Measurements from ENCODE around the gene KRTAP10-1.
A peak's percentile ranks its signal among the peaks of the same experiment; 100 is the strongest.
"Not testable (repeated sequence)": the region's sequence is repeated elsewhere in the genome, so short reads cannot be mapped to it uniquely, and the experiment has no call there.

The KRTAP10-1 gene

GRCh38 chr21:44569861-44570517 is 30.0 kb upstream of the KRTAP10-1 start:
- no peak for DNase-seq

GRCh38 chr21:44568667-44569556 is 28.9 kb upstream of the KRTAP10-1 start:
- no peak for DNase-seq

- no peak for DNase-seq
Measured at GRCh38 chr21:44568261-44568660, 28.3 kb upstream of the KRTAP10-1 start.

- no peak for DNase-seq
Measured at GRCh38 chr21:44567481-44568171, 27.6 kb upstream of the KRTAP10-1 start.

GRCh38 chr21:44566403-44566802 is 26.4 kb upstream of the KRTAP10-1 start:
- DNase-seq = peak; percentile 8

- DNase-seq = no peak
Measured at GRCh38 chr21:44564886-44565598, 25.0 kb upstream of the KRTAP10-1 start.

- DNase-seq = no peak
Measured at GRCh38 chr21:44564099-44564498, 24.1 kb upstream of the KRTAP10-1 start.

GRCh38 chr21:44558695-44559094 is 18.7 kb upstream of the KRTAP10-1 start, which contains the start of gene KRTAP10-3:
KRTAP10-3 (minus strand) TSS chr21:44558795; CDS start chr21:44558715, 80 bp downstream.
- DNase-seq = no peak

DNA sequence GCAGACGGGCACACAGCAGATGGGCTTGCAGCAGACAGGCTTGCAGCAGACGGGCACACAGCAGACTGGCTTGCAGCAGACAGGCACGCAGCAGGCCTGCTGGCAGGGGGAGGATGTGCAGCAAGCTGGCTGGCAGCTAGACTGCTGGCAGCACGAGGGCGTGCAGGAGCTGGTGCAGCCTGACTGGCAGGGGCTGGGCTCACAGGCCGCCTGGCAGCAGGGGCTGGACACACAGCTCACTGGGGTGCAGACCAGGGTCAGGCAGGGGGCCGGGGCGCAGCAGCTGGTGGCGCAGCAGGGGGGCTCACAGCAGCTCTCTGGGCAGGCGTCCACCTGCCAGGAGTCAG is 18.3 kb upstream of the KRTAP10-1 start:
- DNase-seq = not testable (repeated sequence)

DNA sequence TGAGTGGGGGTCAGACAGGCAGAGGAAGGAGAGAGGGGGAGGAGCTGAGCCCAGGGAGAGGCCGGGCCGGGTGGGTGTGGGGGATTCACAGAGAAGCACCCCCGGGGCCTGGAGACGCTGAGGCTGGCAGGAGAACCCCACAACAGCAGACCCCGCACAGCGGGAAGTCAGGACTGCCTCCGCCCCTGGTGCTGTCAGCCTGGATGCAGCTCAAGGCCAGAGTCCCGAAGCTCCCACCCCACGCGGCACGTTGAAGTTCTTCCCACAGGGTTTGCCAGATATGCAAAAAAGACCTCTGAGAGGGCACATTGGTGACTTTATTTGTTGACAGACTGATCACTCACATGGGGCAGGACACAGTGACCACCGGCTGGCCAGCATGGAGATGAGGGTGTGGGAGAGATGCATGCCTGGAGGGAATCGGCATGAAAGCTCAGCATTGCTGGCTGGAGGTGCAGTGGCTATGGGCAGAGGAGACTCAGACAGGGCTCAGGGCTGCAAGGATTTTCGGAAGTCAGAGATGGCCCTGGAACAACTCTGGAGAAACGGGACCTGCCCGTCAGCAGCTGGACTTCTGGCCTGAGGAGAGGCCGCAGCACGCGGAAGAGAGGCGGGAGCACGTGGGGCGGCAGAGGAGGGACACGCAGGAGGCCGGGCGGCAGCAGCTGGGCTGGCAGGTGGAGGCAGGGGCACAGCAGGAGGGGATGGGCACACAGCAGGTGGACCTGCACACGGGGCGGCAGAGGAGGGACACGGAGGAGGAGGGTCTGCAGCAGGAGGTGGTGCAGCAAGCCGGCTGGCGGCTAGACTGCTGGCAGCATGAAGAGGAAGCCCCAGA is 17.7 kb upstream of the KRTAP10-1 start:
- no peak for DNase-seq

GRCh38 chr21:44556879-44557278 is 16.9 kb upstream of the KRTAP10-1 start:
- DNase-seq = no peak

DNA sequence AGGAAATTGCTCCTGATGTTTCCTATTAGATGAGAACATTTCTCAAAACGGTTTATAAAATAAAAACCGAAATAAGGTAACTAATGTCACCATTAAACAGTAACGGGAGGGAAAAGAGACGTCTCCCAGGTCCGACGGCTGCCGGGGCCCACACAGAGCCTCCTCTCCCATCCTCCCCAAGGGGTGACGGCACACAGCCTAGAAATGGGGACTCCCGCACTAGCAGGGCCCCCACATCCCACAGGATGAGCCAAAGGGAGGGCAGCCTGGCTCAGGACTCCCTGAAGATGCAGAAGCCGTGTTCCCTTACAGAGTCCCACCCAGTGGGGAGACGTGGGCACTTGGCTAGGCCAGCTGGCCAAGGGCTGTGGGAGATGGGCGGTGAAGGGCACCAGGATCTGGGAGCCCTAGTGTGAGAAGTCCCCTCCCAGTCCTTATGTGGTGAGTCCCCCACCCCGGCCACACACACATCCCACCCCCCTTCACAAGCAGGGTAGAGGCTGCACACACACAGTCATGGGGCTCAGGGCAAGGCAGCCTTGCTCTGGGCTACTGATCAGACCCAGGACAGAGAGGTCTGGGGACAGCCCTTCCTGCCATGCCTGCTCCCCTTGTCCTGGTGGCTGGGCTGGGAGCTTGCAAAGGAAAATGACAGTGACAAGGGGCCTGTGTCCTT is 15.3 kb upstream of the KRTAP10-1 start:
- no peak for DNase-seq

- DNase-seq = no peak
Measured at GRCh38 chr21:44552681-44553080, 12.7 kb upstream of the KRTAP10-1 start.

GRCh38 chr21:44552136-44552535 is 12.1 kb upstream of the KRTAP10-1 start:
- no peak for DNase-seq

DNA sequence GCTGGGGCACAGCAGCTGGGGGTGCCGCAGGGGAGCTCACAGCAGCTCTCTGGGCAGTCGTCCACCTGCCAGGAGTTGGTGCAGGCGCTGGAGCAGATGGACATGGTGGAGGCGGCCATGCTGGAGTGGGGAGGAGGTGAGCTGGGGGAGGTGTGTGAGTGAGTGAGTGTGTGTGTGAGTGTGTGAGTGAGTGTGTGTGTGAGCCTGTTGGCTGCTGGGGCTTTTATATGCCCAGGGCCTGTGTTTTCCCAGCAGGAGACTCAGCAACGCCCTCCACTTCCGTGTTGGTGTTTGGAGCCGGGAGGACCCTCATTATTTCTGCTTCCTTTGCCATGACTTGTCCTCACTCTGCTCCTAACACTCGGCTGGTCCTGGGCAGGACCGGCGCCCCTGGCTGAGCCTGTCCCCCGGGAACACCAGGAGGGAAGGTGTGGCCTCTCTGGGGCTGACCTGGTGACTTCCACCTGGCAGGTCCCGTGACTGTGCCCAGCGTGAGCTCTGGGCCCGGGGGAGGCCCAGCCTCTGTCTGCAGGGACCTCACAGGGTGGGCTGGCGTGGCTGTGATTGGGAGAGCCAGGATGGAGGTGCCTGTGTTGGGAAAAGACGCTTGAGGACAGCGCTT is 11.5 kb upstream of the KRTAP10-1 start, which contains the start of gene KRTAP10-2:
Gene KRTAP10-2 (minus strand): TSS at position 166 of the 622 bp plus-strand sequence. CDS start 47 bp downstream, at position 119.
- DNase-seq = no peak

- no peak for DNase-seq
Measured at GRCh38 chr21:44550807-44551206, 10.8 kb upstream of the KRTAP10-1 start.

GRCh38 chr21:44550285-44550684 is 10.3 kb upstream of the KRTAP10-1 start:
- not testable (repeated sequence) for DNase-seq

- no peak for DNase-seq
Measured at GRCh38 chr21:44549525-44550211, 9.7 kb upstream of the KRTAP10-1 start.

- DNase-seq = no peak
Measured at GRCh38 chr21:44548922-44549321, 8.9 kb upstream of the KRTAP10-1 start.

GRCh38 chr21:44548381-44548780 is 8.4 kb upstream of the KRTAP10-1 start:
- no peak for DNase-seq
